SK-N-SH (cell line): ENCODE data around the gene ASCL2. TPM values are rescaled to one million over a fixed set of nuclear protein-coding genes. Genes with fewer than 3 reads are reported as not detected.

Experiments used
- CTCF ChIA-PET: fragments of 300-600, 350-600 bp; formaldehyde crosslinking; extraction: SDS; loops from one replicate; lab custom pipeline; 2021; lab: Yijun Ruan, JAX
- POLR2A ChIA-PET: fragments of 350-600 bp; sonication (Branson Sonifier 250); formaldehyde crosslinking; extraction: SDS; loops from one replicate; lab custom pipeline; 2020; ENCODE audit warnings: antibody characterized with exemption, inconsistent platforms; lab: Yijun Ruan, JAX
- DNase-seq: peaks from one replicate; pipeline ENCODE4 v3.0.0; 2012
- H2AFZ ChIP-seq: fragments of 200-600 bp; sonication (generic); 2 replicates; pipeline ENCODE4 v1.8.1; 2016; ENCODE audit warnings: antibody characterized with exemption, mild to moderate bottlenecking, low read depth
- H3F3A ChIP-seq: fragments of 200-600 bp; sonication (generic); replicated peaks from 2 replicates; pipeline ENCODE3; 2016; ENCODE audit warnings: antibody characterized with exemption, mild to moderate bottlenecking; ENCODE audit not compliant: insufficient read depth
- H3K27ac ChIP-seq, 2 experiments: fragments of 200-500 bp in 1 of 2; fragments of 200-600 bp in 1 of 2; sonication (Bioruptor generic) in 1 of 2; sonication (generic), shearing (Covaris generic) in 1 of 2; 2 replicates each; pipeline versions ENCODE4 v1.5.1 to v1.6.1; 2014 to 2016; ENCODE audit warnings: low read depth in 2 of 2, inconsistent platforms in 1 of 2, low read length in 1 of 2, mild to moderate bottlenecking in 1 of 2, mixed read lengths in 1 of 2
- H3K27me3 ChIP-seq: fragments of 200-600 bp; sonication (generic), shearing (Covaris generic); 2 replicates; pipeline ENCODE4 v1.6.1; 2016; ENCODE audit warnings: mixed run types; ENCODE audit not compliant: insufficient read depth
- H3K36me3 ChIP-seq, 2 experiments: fragments of 200-500 bp in 1 of 2; fragments of 200-600 bp in 1 of 2; sonication (Bioruptor generic) in 1 of 2; sonication (generic) in 1 of 2; replicated peaks in 1 of 2; 2 replicates each; pipeline versions ENCODE3 to v1.5.1; 2014 to 2016; ENCODE audit warnings: low read length in 1 of 2, mild to moderate bottlenecking in 1 of 2; ENCODE audit not compliant: insufficient read depth in 2 of 2, control insufficient read depth in 1 of 2
- H3K4me1 ChIP-seq, 2 experiments: fragments of 200-500 bp in 1 of 2; fragments of 200-600 bp in 1 of 2; sonication (Bioruptor generic) in 1 of 2; sonication (generic), shearing (Covaris generic) in 1 of 2; 2 replicates each; pipeline versions ENCODE4 v1.5.1 to v1.6.1; 2014 to 2016; ENCODE audit warnings: low read depth in 1 of 2, low read length in 1 of 2, mixed run types in 1 of 2; ENCODE audit not compliant: insufficient read depth in 2 of 2, control insufficient read depth in 1 of 2
- H3K4me2 ChIP-seq: fragments of 200-600 bp; sonication (generic), shearing (Covaris generic); 2 replicates; pipeline ENCODE4 v1.6.1; 2017; ENCODE audit warnings: mixed run types
- H3K4me3 ChIP-seq, 2 experiments: fragments of 200-500 bp in 1 of 2; fragments of 200-600 bp in 1 of 2; sonication (Bioruptor generic) in 1 of 2; sonication (generic), shearing (Covaris generic) in 1 of 2; 2 replicates each; pipeline versions ENCODE4 v1.5.1 to v1.8.1; 2014 to 2016; ENCODE audit warnings: low read depth in 2 of 2, inconsistent platforms in 1 of 2, low read length in 1 of 2, mild to moderate bottlenecking in 1 of 2, mixed read lengths in 1 of 2, moderate library complexity in 1 of 2
- H3K79me2 ChIP-seq: fragments of 200-600 bp; sonication (generic); 2 replicates; pipeline ENCODE4 v1.8.1; 2017; ENCODE audit warnings: mild to moderate bottlenecking; ENCODE audit not compliant: insufficient read depth
- H3K9ac ChIP-seq: fragments of 200-600 bp; sonication (generic); 2 replicates; pipeline ENCODE4 v1.6.1; 2017; ENCODE audit warnings: mixed run types
- H3K9me2 ChIP-seq: fragments of 200-600 bp; sonication (generic); 2 replicates; pipeline ENCODE4 v1.6.1; 2017; ENCODE audit warnings: mixed run types
- H3K9me3 ChIP-seq: fragments of 200-600 bp; sonication (generic); 2 replicates; pipeline ENCODE4 v1.6.1; 2017; ENCODE audit warnings: mixed run types, mild to moderate bottlenecking, moderate library complexity
- H4K20me1 ChIP-seq: fragments of 200-600 bp; sonication (generic); 2 replicates; pipeline ENCODE4 v1.6.1; 2017; ENCODE audit warnings: mild to moderate bottlenecking, mixed run types; ENCODE audit not compliant: insufficient read depth
- CHD2 ChIP-seq: fragments of 150-350 bp; IDR thresholded peaks from 2 replicates; pipeline ENCODE4 v1.6.1; 2018; ENCODE audit warnings: low read length; ENCODE audit not compliant: partially characterized antibody
- CTCF ChIP-seq: fragments of 200-600 bp; sonication (generic); IDR thresholded peaks from 2 replicates; pipeline ENCODE4 v1.6.1; 2017; ENCODE audit warnings: antibody characterized with exemption, mild to moderate bottlenecking, moderate library complexity
- ELF1 ChIP-seq: IDR thresholded peaks from 2 replicates; pipeline ENCODE4 v1.4.0; 2012
- EP300 ChIP-seq, 2 experiments: IDR thresholded peaks; 2 replicates each; pipeline versions ENCODE4 v1.4.0 to v1.6.1; 2012; ENCODE audit warnings: borderline replicate concordance in 1 of 2, low read depth in 1 of 2, low read length in 1 of 2
- EZH2phosphoT487 ChIP-seq: fragments of 200-600 bp; sonication (generic); IDR thresholded peaks from 2 replicates; pipeline ENCODE4 v1.6.1; 2017; ENCODE audit warnings: low read depth, mixed run types, mild to moderate bottlenecking, antibody characterized with exemption, moderate library complexity, borderline replicate concordance
- FOXM1 ChIP-seq: IDR thresholded peaks from 2 replicates; pipeline ENCODE4 v1.4.0; 2012; ENCODE audit warnings: low read depth, mild to moderate bottlenecking
- GABPA ChIP-seq: IDR thresholded peaks from 2 replicates; pipeline ENCODE4 v1.4.0; 2012; ENCODE audit warnings: low read depth, mild to moderate bottlenecking
- NRF1 ChIP-seq: IDR thresholded peaks from 2 replicates; pipeline ENCODE4 v1.6.1; 2012; ENCODE audit warnings: low read depth, mild to moderate bottlenecking, low read length
- RAD21 ChIP-seq: IDR thresholded peaks from 2 replicates; pipeline ENCODE4 v1.6.1; 2012; ENCODE audit warnings: mild to moderate bottlenecking, low read length
- RFX5 ChIP-seq: IDR thresholded peaks from 2 replicates; pipeline ENCODE4 v1.6.1; 2012; ENCODE audit warnings: mild to moderate bottlenecking, improper control_type of control experiment, low read length
- RXRA ChIP-seq: IDR thresholded peaks from 2 replicates; pipeline ENCODE4 v1.4.0; 2012; ENCODE audit warnings: low read depth, mild to moderate bottlenecking, borderline replicate concordance
- SIN3A ChIP-seq: IDR thresholded peaks from 2 replicates; pipeline ENCODE4 v1.6.1; 2012; ENCODE audit warnings: low read depth, mild to moderate bottlenecking, low read length, moderate library complexity, borderline replicate concordance
- SMC3 ChIP-seq: IDR thresholded peaks from 2 replicates; pipeline ENCODE4 v1.6.1; 2012; ENCODE audit warnings: low read depth, low read length, improper control_type of control experiment
- TAF1 ChIP-seq: IDR thresholded peaks from 2 replicates; pipeline ENCODE4 v1.6.1; 2012; ENCODE audit warnings: low read depth, mild to moderate bottlenecking, low read length, moderate library complexity, borderline replicate concordance
- TEAD4 ChIP-seq: IDR thresholded peaks from 2 replicates; pipeline ENCODE4 v1.4.0; 2012; ENCODE audit warnings: mild to moderate bottlenecking, borderline replicate concordance; ENCODE audit not compliant: insufficient read depth
- ZBTB33 ChIP-seq: IDR thresholded peaks from 2 replicates; pipeline ENCODE4 v1.4.0; 2012; ENCODE audit warnings: low read depth, borderline replicate concordance
- WGBS: methylation state at CpG from one replicate; pipeline ENCODE4 v1.1.6; 2017; ENCODE audit warnings: low lambda C conversion rate; 5-methylcytosine and 5-hydroxymethylcytosine counted together
- polyA plus RNA-seq, 3 experiments: library from polyadenylated mRNA; depleted of rRNA; stranded (reverse); fragments of >200 nt; gene quantifications; 2 replicates each; pipeline ENCODE4 v1.2.3, GENCODE V29; 2012

The ASCL2 gene
- polyA plus RNA-seq, 1 of the 3 experiments (the other 2 are of a cell fraction) = not detected

DNA sequence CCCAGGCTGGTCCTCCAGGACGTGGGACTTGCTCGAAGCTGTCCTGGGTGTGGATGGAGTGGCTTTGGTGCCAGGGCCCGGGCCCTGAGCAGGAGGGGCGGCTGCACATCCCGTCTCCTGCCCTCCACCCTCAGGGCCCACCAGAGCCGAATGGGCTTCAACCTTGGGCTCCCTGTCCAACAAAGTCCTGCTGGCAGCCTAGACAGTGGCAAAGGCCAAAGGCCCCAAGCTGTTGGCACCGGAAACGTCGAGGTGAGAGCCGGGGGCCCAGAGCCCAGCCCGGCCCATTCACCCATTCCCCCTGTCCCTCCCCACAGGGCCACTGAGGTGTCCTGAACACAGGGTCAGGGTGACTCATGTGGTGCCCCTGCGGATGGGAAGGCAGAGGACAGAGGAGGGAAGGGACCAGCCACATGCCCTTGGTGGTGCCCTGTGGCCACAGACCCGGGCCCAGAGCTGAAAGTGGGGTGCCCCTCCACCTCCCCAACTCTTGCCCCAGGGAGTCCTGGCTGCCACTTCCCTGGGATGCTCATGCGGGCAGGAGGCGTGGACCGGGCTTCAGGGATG is 40.5 kb upstream of the ASCL2 start:
- DNase-seq = no peak
- no peak overlapping the region for H3K4me3 ChIP-seq
- no peaks in the 10 kb centered on the region for H3K9me2 ChIP-seq
- peaks cover 33% of the 10 kb centered on the region in 2 experiments; a peak in 3 of 4 replicates for H3K4me1 ChIP-seq
- H3K27me3 ChIP-seq = no peaks in the 10 kb centered on the region
- H3K9ac ChIP-seq = no peak overlapping the region
- no peaks in the 10 kb centered on the region for H4K20me1 ChIP-seq
- no peaks in the 10 kb centered on the region for H3K36me3 ChIP-seq
- WGBS = 91% methylated on average over 6 of the region's 16 CpGs
- no peak overlapping the region for H3K4me2 ChIP-seq
- no peak overlapping the region for H2AFZ ChIP-seq
- POLR2A ChIA-PET = interaction anchor here (1.0 kb wide), 1 partner anchor 9 kb away, joined by 4 read pairs; the partner anchor contains the start of genes C11orf21 and TSPAN32
- no peaks in the 10 kb centered on the region for H3K9me3 ChIP-seq
- no peak for TF ChIP-seq ZBTB33
- TF ChIP-seq, all 33 proteins: peak for 0
- Histone ChIP-seq H3K27ac (no peak overlapping the region), H3K79me2 (no peaks in the 10 kb centered on the region), H3F3A (no peaks in the 10 kb centered on the region)
- CTCF ChIA-PET = interaction anchor here (1.0 to 10.5 kb wide), 3 partner anchors 110 to 159 kb away, joined by 3 to 101 read pairs (median 3); no protein-coding TSS in a partner anchor

DNA sequence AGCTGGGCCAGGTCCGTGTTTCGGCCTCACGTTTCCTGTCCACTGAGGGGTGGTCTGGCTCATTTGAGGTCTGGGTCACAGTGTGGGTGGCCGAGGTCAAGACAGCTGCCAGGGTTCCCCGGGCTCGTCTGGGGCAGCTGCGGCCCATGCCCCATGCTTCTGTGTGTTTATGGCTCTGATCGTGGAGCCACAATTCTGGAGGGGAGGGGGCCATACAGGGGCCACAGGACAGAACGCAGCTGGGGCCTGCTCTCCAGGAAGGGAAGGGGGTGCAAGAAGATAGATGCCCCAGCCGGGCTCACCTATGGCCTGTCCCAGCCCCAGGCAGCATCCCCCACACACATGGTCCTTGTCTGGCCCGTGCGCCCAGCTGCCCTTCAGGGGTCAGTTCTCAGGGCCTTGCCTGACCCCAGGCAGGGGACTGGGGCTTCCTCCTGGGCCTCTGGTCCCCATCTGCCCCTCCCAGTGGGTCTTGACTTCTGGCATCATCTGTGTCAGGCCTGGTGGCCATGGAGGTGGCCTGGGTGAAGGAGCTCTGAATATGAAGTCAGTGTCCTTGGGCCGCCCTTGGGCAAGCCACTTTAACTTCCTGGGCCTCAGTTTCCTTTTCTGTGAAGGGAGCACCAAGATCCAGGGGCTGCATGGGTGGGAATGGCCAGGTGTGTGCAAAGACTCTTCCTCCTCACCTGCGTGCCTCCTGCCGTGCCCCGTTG is 39.8 kb upstream of the ASCL2 start:
- ChIA-PET POLR2A (interaction anchor here (1.5 kb wide), 1 partner anchor 67 kb away, joined by 5 read pairs; no protein-coding TSS in a partner anchor), CTCF (interaction anchor here (0.6 to 10.5 kb wide), 6 partner anchors 89 to 244 kb away, joined by 3 to 101 read pairs (median 4); no protein-coding TSS in a partner anchor)
- 81% methylated on average over 7 of the region's 16 CpGs for WGBS
- no peak overlapping the region for H3K4me2 ChIP-seq
- no peaks in the 10 kb centered on the region for H3K27me3 ChIP-seq
- H3K4me3 ChIP-seq = no peak overlapping the region
- no peaks in the 10 kb centered on the region for H3K9me2 ChIP-seq
- H3K36me3 ChIP-seq = no peaks in the 10 kb centered on the region
- no peak overlapping the region for H3K27ac ChIP-seq
- H3K4me1 ChIP-seq = peaks cover 32 to 35% of the 10 kb centered on the region in 2 experiments; a peak in 3 of 4 replicates
- no peak for DNase-seq
- no peaks in the 10 kb centered on the region for H3K9me3 ChIP-seq
- no peaks in the 10 kb centered on the region for H3K79me2 ChIP-seq
- peaks cover 4% of the 10 kb centered on the region for H3F3A ChIP-seq
- H2AFZ ChIP-seq = no peak overlapping the region
- no peak overlapping the region for H3K9ac ChIP-seq
- H4K20me1 ChIP-seq = no peaks in the 10 kb centered on the region
- TF ChIP-seq NRF1 (no peak), RXRA (no peak), CTCF (no peak), RAD21 (no peak), FOXM1 (no peak), CHD2 (no peak), SIN3A (no peak), TAF1 (no peak), EP300 (IDR thresholded peaks at IDR 0.05; ENCODE audit: borderline replicate concordance in 1 of 2, low read depth in 1 of 2, low read length in 1 of 2) (no peak), GABPA (no peak), ZBTB33 (no peak), TEAD4 (no peak), RFX5 (no peak), EZH2phosphoT487 (no peak), SMC3 (no peak), ELF1 (no peak)
